Measurements from ENCODE around the gene PDCD11.
"Not testable (repeated sequence)": the region's sequence is repeated elsewhere in the genome, so short reads cannot be mapped to it uniquely, and the experiment has no call there.

PDCD11 gene

GRCh38 chr10:103479135-103479534 lies 82.7 kb downstream of the PDCD11 start, which contains the start of gene CALHM3:
TSS of gene CALHM3 (minus strand) at chr10:103479240. CDS start at chr10:103479032, 208 bp downstream.
- DNase-seq = no peak

- DNase-seq = no peak
Observed at GRCh38 chr10:103480521-103480920, 84.1 kb downstream of the PDCD11 start.

- DNase-seq = no peak
Observed at GRCh38 chr10:103481974-103482531, 85.6 kb downstream of the PDCD11 start.

- not testable (repeated sequence) for DNase-seq
Observed at GRCh38 chr10:103486635-103487409, 90.4 kb downstream of the PDCD11 start.

GRCh38 chr10:103487410-103487708 lies 90.9 kb downstream of the PDCD11 start:
- DNase-seq = no peak

- DNase-seq = no peak
Observed at GRCh38 chr10:103490986-103491314, 94.5 kb downstream of the PDCD11 start.

GRCh38 chr10:103491729-103492364 lies 95.4 kb downstream of the PDCD11 start:
- no peak for DNase-seq

- no peak for DNase-seq
Observed at GRCh38 chr10:103492655-103493261, 96.3 kb downstream of the PDCD11 start.

- peak; percentile 33 for DNase-seq
Observed at GRCh38 chr10:103493362-103493915, 97.0 kb downstream of the PDCD11 start, which contains the start of gene NEURL1. TSS of gene NEURL1 (plus strand) at chr10:103493705. CDS start at chr10:103494388, 683 bp downstream.

GRCh38 chr10:103493916-103494877 lies 97.8 kb downstream of the PDCD11 start:
- no peak for DNase-seq

GRCh38 chr10:103495321-103495720 lies 98.9 kb downstream of the PDCD11 start:
- no peak for DNase-seq

Measured in COR-L47 (cell line).